Renal cortex interstitium (tissue), 11 donors: ENCODE results near the gene DRD1. TPM values are rescaled to one million over a fixed set of nuclear protein-coding genes. Genes with fewer than 3 reads are reported as not detected.
"Not testable (repeated sequence)": the region's sequence is repeated elsewhere in the genome, so short reads cannot be mapped to it uniquely, and the experiment has no call there.

Source experiments
- DNase-seq, 11 donors: peaks; one replicate each; pipeline ENCODE4 v3.0.0-alpha.2; 2013; ENCODE audit warnings: low read depth in 9 of 11, low spot score in 4 of 11; ENCODE audit errors: extremely low read depth in 1 of 11
- polyA plus RNA-seq, 3 donors: library from polyadenylated mRNA; unstranded; fragments of 120-200 nt; gene quantifications; one replicate each; pipeline ENCODE4 v1.2.1, GENCODE V29; 2013; ENCODE audit not compliant: insufficient read length in 3 of 3

The DRD1 gene
- polyA plus RNA-seq, 3 donors, result not detected

DNA sequence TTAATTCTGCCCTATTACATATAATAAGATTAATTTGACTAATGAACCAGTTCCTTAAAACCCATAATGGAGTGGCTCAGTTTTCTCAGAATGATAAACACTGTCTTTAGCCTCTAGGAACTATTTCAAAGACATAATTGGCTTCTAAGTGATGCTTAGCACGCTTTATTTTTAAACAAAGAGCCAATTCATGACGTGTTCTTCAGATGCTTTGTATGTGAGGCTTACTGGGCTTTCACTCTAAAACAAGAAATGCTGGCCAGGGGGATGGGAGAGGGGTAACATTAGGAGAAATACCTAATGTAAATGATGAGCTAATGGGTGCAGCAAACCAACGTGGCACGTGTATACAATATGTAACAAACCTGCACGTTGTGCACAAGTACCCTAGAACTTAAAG is 26.8 kb upstream of the DRD1 start:
- no peak for DNase-seq

DNA sequence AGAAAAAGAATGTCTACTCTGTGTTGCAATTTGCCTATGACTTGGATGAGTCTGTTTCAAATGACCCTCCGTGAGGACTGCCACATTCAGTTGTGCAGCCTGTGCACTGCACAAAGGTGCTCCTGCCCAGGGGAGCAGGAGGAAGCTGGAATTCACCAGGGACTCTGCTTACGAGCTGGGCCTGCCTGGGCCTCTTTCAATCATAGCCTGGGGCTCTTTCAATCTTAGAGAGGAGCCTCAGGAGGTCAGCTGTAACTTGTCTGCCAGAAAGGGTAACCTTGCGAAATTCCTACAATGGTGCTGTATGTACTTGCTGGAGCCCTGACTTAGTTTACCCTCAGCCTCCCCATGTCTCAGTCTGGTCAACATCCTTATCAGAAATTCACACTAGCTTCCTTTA is 25.9 kb upstream of the DRD1 start:
- DNase-seq, result no peak

DNA sequence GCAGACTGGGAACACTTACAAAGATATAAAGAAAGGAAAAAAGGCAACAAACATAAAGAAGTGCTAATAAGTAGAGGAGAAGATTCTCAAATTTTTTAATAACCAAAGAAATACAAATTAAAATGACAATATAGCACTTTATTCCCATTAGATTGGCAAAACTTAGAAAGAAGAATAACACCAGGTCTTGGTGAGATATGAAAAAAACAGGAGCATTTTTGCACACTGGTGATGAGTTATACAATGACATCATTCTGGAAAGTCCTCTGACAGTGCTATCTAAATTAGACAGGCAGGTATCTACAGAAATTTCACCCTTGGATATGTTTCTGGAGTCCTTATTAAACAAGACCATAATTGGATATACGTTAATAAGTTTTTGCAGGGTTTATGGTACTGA is 24.9 kb upstream of the DRD1 start:
- DNase-seq, result no peak

DNA sequence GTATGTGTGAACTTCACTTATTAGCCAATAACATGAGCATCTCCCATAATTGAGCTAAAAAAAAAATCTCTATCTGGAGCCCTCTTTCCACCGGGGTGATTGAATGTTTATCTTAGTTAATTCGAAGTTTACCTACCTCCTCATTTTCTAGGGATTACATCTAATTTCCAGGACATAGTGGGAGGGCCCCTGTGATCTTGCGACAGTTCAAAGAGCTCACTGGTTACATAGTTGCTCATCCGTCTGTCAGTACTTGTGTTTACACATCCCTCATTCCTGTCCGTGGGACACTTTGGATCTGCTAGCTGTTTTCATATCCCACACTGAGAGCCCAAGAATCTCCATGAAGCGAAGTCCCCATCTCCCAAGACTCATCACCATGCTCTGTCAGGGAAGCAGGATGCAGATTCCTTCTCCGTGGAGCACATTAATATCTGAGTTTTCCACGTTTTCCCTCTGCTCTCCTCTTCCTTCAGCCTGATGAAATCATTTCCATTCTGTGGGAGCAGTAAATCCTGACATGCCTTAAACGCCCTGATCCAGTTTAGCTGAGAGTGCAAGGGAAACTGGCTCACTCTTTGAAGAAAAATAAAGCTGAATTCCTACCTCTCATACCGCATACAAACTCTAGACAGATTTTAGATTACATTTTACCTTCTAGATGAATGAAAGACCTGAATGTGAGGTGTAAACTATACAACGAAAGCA is 24.2 kb upstream of the DRD1 start:
- no peak for DNase-seq

DNA sequence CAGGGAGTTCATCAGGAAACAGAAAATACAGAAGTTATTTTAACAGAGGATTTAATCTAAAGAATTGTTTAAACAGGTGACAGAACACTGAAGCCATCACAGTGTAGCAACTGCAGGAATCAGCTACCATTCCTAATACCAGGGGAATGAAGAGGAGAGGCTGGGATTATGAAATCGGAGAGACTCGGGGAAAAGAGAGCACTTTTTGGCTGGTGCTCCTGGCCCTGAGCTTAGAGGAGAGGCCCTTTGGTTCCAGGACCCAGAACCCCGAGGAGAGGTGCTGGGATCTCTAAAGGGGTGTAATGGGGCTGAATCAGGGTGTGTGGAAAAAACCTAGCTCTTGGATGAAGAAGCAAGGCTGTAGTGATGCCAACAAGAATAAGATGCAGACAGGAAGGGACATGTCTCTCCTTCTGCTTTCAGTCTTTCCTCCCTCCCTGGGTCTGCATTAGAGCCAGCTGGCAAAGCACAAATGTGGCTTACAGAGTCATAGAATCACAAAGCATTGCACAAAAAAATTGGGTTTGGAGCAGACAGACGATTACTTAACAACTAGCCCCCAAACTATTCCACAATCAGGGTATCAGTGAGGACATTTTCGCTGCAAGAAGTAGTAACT is 22.8 kb upstream of the DRD1 start:
- DNase-seq, result no peak

DNA sequence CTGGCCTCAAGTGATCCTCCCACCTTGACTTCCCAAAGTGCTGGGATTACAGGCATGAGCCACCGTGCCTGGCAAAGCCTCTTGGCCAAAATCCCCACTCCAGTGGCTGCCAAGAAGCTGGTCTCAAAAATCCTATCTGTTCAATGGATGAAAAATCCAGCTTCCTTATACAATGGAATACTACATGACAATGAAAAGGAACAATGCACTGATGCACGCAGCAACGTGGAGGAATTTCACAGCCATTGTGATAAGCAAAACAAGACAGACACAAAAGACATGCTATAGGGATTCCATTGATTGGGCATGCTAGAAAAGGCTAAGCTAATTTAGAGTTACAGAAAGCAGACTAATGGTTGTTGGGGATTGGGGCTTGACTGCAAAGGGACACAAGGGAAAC is 21.3 kb upstream of the DRD1 start:
- no peak for DNase-seq

DNA sequence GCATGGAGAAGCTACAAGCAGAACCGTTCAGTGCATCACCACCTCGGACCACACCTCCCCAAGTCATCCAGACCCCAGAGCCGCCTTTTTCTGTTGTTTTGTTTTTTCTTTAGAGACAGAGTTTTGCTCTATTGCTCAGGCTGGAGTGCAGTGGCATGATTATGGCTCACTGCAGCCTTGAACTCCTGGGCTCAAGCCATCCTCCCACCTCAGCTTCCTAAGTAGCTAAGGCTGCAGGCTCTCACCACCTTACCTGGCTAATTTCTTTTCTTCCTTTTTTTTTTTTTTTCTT is 20.9 kb upstream of the DRD1 start:
- no peak for DNase-seq

DNA sequence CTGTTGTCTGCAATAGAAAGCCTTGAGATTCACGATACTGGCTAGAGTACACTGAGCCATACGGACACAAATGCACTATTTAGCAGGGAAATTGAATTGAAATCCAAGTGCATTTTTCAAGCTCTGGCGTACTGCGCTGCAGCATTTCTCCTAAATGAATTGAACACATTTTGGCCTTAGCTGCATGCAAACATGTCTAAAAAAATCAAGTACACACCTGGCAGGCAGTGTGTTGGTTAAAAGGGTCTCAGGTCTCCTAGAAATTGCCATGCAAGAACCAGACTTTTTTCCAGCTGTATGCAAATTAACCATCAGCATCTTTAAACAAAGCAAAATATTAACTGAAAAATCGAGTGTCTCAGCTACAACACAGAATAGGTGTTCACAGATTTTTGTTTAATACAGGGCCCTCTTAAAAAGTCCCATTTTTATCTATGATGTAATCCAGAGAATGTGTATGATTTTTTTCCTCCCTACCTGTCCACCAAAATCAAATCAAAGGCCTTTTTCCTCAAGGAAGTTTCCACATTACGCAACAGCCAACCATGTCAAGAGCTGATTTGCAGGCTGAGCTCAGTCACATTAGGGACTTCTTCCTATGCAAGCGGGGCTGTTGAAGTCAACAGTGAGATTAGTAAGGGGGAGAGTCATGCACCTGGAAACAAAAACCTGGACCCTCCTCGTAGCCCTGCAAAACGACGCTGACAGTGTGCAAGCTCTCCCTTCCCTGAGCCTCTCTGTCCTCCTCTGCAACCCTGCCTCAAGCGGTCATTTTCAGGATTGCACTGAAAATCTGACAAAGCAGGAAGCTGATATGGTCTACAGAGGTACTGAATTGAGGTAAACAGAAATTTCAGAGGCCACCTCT is 20.3 kb upstream of the DRD1 start:
- DNase-seq, result peak in 3 of 11 donors; percentile 37 to 64 (median 46)

DNA sequence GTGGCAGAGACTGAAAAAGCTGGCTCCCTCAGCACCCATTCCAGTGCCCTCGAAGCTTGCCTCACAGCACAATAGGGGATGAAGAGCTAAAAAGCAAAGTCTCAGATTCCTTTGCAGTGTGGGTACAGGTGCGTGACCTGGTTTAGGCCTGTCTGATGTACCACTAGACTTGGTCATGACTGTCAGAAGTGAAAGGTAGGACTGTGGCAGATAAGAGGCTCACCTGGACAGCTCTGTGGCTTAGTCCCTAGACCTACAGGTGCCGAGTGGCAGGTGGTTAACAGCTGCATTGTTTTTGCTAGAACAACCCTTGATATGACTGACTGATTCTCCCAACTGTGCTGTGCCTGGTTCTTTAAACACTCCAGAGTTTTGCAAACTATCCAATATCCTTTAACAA is 19.7 kb upstream of the DRD1 start:
- DNase-seq, result no peak

DNA sequence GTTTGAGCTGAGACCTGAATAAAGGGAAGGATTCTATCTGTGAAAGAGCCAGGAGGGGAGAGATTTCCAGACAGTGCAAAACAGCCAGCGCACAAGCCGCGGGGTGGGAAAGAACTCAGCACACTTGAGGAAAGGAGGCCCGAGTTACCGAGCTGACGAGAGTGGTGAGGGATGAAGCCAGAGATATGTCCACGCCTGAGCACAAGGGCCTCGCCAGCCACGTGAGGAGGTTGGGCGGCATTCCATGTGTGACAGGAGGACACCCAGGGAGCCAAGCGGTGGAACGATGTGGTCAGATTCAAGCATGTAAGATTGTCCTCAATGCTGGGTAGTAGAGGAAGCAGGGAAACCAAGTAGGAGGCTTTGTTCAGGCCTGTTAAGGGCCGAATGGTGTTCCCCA is 17.4 kb upstream of the DRD1 start:
- DNase-seq, result no peak

DNA sequence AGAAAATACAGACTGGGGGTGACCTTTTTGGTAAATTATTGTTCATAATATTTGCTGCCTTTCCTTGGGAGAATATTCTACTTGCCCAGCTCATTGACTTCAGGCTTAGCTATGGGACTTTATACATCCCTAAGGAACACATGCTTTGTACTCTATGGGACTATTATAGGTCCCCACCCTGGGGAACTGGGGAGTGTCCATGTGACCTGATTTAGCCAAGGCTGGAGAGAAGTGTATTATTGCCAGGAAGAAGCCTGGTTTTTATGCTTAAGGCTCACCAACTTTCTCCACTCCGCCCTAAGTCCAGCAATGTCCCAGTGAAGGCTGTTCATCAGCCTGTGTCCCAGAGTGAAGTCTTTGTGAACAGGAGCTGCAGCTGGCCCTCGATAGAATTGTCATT is 16.6 kb upstream of the DRD1 start:
- no peak for DNase-seq

DNA sequence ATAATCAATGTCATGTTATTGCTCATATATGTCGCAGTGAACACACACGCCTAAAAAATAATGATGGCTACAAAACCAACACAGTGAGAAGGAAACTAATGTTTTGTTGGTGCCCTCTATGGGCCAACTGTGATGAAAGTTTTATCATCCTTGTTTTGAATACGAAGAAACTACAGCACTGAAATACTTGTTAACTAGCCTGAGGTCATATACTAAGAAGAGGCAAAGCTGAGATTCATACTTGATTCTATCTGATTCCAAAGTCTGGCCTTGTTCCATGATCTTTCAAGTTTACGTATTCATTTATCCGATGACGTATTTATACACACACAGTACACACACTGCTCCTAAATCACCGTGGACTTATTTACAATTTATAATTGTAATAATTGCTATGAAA is 16.1 kb upstream of the DRD1 start:
- no peak for DNase-seq

DNA sequence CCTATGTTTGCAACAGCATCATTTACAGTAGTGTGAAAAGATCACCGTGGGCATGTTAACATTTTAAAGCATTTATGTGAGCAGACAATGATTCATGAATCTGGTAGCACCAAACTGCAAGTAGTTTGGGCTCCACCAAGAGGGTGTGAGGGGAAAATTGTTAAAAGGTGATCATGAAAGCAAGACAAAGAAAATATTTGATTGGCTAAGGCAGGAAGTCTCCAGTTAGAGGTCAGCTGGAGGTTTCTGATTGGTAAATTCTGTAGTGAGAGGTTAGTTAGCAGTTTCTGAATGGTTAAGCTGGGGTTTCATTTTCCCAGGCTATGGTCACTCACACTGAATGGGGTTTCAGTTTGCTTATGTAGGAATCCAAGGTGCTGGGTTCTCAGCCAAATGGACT is 13.5 kb upstream of the DRD1 start:
- DNase-seq, result no peak

DNA sequence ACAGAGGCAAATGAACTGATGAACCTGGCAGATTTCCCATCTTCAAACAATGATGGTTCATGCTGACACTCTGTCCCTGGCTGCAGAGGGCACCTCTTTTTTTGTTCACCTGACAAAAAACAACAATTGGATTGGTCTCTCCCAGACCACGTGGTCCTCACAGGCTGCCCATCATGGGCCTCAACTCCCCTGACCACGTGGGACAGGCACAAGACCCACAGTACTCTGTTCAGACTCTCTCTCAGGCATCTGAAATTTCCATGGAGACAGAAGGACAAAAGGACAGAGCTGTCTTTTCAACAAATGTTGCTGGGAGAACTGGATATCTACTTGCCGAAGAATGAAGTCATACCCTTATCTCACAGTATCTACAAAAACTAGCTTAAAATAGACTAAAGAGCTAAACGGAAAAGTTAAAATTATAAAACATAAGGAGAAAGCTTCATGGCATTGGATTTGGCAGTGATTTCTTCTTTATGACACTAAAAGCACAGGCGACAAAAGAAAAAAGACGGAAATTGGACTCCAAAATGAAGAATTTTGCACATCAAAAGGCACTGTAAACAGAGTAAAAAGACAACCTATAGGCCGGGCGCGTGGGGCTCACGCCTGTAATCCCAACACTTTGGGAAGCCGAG is 12.2 kb upstream of the DRD1 start:
- no peak for DNase-seq

DNA sequence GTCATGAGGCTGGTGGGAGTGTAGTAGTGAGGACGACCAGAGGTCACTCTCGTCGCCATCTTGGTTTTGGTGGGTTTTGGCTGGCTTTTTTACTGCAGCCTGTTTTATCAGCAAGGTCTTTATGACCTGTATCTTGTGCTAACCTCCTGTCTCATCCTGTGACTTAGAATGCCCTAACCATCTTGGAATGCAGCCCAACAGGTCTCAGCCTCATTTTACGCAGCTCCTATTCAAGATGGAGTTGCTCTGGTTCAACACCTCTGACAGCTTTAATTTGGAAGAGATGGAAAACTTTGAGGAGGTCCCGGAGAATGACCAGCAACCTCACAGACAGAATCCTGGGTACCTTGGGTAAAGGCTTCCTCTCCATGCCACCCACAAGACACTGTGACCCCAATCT is 10.4 kb upstream of the DRD1 start:
- DNase-seq, result not testable (repeated sequence)

DNA sequence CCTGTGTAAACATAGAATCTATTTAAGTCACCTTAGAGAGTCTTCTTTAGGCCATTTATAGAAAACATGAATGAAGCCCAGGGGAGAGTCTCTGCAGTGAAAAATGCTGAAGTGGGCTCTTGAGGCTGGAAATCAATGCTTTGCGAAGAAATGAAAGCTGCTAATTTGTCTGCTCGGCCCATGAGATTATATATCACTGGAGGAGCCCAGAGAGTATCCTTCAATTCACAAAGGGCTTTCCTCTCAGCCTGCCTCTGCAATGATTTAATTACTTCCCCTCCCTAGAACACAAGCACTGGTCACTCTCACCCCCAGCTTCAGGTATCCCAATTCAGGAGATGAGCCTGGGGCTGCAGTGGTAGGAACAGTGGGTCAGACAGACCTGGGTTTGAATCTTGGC is 8.2 kb upstream of the DRD1 start:
- DNase-seq, result no peak

DNA sequence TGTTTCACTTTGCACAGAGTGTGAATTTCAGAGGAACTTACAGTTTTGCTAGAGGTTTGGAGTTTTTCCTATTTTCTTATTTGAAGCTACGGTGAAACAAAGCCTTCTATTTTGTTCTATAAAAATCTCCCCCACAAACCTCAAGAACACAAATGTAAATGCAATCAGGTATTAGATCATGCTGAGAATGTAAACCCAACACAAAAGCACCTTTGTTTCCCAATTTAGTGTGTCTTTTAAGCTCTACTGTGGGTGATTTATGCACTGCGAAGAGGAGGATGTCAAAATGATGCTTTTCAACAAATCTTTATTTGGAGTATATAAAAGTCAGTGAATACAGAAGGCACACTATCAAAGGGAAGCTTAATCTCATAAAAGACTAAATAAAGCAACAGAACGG is 4.3 kb upstream of the DRD1 start:
- DNase-seq, result no peak

DNA sequence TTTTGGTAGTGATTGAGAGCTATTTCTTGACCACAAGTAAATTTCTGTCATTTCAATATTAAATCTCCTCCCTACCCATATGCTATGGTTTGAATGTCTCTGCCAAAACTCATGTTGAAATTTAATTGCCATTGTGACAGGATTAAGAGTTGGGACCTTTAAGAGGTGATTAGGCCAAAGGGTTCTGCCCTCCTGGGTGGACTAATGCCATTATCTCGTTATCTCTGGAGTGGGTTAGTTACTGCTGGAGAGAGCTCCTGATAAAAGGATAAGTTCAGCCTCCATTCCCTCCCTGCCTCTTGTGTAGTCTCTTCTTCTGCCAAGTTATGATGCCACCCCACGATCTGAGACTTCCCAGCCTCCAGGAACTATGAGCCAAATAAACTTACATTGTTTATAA is 3.6 kb upstream of the DRD1 start:
- DNase-seq, result no peak

DNA sequence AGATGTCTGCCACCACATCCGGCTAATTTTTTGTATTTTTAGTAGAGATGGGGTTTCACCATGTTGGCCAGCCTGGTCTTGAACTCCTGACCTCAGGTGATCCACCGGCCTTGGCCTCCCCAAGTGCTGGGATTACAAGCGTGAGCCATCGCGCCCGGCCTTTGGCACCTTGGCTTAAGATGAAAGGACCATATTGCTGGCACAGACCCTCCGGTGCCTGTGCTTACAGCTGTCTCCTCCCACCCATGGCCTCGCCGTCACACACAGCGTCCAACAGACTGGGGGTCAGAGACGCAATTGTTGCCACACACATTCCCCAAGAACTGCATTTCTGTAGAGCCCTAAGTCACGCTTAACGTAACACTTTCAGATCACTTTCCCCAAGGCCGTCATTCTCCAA is 2.4 kb upstream of the DRD1 start:
- not testable (repeated sequence) for DNase-seq

DNA sequence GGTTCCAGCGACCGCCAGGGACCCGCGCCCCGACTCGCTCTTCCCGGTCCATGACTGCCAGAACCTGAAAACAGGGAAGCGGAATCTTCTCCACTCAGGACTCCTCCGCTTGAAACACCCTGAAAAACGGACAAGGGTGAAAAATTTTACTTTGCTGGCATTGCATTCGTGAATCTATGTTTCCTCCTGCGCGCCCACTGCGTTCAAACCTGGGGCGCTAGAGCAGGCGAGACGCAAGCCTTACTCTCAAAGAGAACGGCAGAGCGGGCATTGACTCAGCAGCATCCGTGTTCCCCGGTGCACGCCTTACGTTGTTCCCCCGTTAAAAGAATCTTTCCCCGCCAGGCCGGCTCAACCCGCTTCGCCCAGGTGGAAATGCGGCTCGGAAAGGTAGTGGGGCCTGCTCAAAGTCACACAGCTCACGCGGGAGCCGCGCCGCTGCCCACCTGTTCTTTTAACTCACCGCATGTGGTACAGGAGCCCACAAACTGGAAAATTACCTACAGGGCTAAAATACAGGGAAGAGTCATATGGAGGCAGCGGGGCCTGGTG is 999 bp upstream of the DRD1 start:
- DNase-seq, result no peak
